LHCN-M2 (cell line): ENCODE data around the gene MND1. TPM values are rescaled to one million over a fixed set of nuclear protein-coding genes. Genes with fewer than 3 reads are reported as not detected.
"Not testable (repeated sequence)": the region's sequence is repeated elsewhere in the genome, so short reads cannot be mapped to it uniquely, and the experiment has no call there.

Experiments used
- DNase-seq: peaks from one replicate; pipeline ENCODE4 v3.0.0-alpha.2; 2012; ENCODE audit warnings: low read depth
- total RNA-seq: library from RNA; depleted of rRNA; stranded (reverse); fragments of >200 nt; gene quantifications from 2 replicates; pipeline ENCODE4 v1.2.3, GENCODE V29; 2014

Gene MND1
- total RNA-seq, 1 experiment from 2014 or later: 15.8 TPM

DNA sequence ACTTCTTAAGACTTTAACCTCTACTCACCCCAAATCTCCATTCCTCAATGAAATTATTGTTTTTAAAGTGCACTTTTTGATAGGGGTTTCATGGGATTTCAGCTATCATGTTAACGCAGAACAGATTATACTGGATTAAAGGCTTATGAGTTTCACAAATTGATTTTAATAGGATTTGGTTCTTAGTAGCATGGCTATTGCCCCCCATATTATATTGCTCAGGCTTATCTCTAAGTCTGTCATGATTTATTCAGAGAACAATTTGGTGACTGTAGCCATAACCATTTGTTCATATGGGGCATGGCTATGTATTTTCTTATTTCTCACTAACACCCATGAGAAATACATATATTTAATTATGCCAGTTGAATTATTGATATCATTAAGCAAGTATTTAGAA lies 57.0 kb downstream of the MND1 start:
- no peak for DNase-seq

DNA sequence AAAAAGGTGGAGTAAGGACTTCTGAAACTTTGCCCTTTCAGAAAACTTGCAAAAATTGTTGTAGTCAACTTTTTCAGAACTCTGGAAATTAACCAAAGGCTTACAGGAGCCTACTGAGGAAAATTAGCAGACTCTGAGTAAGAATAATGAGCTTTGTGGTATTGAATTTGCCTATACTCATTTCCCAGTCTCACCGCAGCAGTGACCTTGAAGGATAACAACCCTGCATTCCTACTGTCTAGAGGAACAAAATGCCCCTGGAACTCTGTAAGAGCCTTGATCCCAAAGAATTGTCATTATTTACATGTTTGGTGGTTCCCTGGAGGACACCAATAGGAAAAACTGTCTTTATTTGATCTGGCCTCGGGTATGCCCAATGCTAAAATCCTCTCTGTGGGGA lies 57.9 kb downstream of the MND1 start:
- DNase-seq: peak; percentile 32

DNA sequence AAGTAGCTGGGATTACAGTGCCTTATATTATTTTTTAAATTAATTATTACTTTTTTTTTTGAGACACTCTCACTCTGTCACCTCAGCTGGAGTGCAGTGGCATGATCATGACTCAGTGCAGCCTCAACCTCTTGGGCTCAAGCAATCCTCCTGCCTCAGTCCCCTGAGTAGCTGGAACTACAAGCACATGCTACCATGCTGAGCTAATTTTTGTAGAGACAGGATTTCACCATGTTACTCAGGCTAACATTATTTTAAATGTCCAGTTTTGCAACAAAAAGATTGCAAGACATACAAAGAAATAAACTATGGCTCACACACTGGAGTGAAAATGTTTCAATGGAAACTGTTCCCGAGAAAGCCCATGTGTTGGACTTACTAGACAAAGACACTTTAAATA lies 59.2 kb downstream of the MND1 start:
- DNase-seq: no peak

DNA sequence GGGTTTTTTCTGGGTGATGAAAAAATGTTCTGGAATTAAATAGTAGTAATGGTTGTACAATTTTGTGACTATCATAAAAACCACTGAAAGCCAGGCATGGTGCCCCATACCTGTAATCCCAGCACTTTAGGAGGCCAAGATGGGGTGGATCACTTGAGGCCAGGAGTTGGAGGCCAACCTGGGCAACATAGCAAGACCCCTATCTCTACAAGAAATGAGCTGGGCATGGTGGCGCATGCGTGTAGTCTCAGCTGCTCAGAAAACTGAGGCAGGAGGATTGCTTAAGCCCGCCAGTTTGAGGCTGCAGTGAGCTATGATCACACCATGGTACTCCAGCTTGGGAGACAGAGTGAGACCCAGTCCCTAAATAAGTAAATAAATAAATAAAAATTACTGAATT lies 63.4 kb downstream of the MND1 start:
- no peak for DNase-seq

DNA sequence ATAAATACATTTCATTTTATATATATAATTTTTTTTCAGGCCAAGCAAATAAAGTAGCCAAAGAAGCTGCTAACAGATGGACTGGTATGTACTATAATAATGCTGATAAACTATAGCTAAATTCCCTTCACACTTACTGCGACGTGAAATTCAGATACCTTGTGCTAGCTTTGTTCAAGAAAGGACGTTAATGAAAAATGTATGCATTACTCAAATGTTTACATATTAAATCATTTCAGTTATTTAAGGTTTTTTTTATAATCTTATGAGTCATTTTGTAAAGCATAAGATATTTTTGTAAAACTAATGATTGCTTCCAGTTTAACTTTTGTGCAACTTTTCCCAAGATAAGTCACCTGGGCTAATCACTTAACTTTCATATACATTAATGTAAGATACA lies 64.4 kb downstream of the MND1 start:
- DNase-seq: no peak

DNA sequence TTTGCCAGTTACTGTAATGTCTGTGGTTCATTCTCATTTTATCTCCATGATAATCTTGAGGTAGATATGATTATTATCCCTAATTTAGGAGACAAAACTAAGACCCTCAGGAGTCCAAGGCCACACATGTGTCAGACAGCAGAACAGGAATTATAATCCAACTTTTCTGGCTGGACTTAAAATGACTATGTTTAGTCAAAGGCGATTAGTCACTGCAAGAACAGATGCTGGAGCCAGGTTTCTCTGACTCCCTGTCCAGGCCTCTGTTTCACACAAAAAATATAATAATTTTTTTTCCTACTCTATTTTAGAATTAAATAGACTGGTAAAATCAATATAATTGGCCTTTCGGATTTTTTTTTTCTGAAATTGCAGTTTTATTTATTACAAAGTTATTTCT lies 64.9 kb downstream of the MND1 start:
- peak; percentile 79 for DNase-seq

DNA sequence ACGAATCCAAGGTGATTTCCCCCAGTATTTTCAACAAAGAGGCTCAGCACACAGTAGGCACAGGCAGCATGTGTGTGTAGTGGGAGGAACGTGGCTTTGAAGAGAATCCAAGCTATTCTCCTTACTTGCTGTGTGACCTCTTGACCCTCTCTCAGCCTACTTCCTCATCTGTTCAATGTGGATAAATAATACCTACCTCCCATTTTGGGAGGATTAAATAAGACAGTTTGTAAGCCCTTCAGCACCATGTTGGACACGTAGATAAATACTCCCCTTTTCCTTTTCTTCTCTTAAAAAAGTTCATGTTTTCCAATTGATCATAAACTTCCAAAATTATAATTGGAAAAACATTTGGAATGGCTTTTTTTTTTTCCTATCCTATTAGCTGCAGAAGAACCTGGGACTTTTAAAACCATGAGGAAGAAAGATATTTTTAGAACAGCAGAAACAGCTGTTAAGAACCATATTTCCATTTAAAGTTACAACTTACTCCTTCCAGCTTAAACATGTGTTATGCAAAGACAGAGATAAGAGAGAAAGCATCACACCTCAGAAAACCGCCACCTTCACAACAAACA lies 65.5 kb downstream of the MND1 start:
- peak; percentile 50 for DNase-seq

DNA sequence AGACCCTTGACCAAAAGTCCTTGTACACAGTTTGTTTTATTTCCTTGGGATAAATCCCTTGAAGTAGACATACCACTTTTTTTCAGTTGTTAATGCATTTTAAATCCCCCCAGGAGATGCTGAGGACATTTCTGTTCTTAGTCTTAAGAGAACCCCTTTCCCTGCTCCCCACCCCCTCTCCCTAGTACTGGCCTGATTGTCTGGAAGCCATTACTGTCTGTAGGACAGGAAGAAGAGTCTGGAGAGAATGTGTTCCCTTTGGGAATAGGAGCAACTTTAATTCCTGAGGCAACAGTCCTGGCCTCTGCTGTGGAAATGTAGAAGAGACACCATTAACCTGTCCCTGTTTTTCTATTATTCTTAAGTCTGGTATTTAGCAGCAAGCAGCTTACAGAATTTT lies 69.4 kb downstream of the MND1 start:
- DNase-seq: no peak

DNA sequence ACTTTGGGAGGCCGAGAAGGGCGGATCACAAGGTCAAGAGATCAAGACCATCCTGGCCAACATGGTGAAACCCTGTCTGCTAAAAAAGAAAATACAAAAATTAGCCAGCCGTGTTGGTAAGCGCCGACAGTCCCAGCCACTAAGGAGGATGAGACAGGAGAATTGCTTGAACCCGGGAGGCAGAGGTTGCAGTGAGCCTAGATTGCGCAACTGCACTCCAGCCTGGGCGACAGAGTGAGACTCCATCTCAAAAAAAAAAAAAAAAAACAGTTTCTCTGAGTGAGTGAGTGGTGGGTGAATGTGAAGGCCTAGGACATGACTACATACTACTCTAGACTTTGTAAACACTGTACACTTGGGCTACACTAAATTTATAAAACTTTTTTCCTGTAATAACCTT lies 72.0 kb downstream of the MND1 start:
- DNase-seq: not testable (repeated sequence)

DNA sequence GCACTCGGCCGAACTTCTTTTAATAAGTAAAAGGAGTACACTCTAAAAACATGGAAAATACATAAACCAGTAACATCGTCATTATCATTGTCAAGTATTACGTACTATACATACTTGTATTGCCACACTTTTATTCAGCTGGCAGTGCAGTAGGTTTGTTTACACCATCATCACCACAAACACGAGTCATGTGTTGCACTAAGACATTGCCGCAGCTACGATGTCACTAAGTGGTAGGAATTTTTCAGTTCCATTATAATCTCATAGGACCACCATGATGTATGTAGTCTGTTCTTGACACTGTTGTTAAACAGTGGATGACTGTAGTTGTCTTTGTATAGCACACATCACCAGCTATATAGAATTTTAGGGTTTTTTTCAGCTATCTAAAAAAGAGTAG lies 73.6 kb downstream of the MND1 start:
- peak; percentile 25 for DNase-seq

DNA sequence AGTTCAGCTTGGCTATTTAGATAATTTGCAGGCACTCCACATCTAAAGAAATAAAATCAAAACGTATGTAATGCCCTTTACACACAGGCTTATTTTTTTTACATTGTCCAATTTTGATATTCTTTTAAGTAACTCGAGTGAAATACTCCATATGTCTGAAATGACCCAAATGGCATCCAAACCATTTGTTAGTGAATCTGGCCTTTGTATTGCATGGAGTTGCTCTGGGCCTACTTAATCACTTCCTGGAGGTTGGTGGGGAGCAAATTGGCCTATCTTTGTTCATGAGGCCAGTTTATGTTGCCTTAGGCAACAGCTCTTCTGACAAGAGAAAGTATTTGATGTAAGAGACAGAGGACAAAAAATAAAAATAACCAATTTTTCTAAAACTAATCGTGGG lies 74.1 kb downstream of the MND1 start:
- DNase-seq: no peak

DNA sequence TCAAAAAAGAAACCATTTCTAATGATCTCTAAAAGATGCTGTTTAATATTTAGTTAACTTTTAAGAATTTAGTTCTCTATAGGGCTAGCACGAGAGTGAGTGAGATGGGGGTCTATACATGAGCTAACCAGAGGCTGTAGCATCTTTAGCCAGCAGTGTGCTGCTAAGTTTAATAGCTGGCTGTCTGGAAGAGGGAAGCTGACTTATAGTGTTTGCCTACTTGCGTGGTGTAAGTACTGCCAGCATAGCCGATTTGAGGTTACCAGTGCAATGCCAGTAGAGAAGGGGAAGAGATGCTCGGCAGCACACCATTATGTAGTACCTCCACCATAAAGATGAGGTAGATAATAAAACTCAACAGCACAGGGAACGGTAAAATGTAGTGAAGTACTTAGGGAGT lies 74.5 kb downstream of the MND1 start:
- DNase-seq: no peak

DNA sequence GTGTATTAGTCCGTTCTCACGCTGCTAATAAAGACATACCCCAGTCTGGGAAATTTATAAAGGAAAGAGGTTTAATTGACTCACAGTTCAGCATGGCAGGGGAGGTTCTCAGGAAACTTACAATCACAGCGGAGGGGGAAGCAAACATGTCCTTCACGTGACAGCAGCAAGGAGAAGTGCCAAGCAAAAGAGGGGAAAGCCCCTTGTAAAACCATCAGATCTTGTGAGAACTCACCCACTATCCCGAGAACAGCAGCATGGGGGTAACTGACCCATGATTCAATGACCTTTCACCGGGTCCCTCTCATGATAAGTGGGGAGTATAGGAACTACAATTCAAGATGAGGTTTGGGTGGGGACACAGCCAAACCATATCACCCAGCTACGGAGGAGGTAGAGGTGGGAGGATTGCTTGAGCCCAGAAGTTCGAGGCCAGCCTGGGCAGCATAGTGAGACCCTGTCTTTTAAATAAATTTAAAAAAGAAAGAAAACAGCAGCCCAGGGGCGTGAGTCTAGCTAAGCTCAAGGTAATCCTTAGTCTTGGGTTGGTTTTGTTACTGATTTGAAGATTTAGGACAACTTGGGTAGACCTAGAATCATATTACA lies 75.3 kb downstream of the MND1 start:
- DNase-seq: no peak

DNA sequence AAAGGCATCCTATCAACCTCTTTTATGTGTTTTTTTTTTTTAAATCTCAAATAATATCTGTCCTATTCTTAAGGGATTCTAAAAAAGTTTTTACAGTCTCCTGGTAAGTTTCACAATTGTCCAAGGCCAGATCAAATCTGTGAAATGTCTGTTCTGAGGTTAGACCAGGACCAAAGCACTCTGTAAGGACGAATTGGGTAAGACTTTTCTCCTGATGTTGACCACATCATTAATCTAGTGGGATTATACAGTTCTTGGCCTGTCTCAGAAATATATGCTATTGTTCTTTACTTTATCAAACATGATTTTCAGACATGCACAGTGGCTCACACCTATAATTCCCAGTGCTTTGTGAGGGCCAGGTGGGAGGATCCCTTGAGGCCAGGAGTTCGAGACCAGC lies 75.9 kb downstream of the MND1 start:
- DNase-seq: peak; percentile 19

DNA sequence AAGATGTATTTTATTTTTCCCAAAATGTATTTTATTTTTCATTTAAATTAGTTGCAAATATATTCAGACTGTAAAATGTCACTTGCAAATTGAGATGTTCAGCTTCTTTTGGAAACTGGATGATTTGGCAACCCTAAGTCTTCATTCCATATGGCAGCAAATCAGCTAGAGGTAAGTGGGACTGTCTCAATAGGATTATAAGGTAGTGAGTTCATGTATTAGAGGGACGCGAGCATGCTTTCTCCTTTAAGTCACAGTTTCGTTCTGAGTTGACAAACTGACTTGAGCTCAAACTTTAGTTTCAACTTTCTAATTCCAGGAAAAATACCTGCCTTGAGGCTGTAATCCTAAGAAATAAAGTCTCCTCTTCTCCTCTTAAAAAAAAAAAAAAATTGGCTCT lies 77.5 kb downstream of the MND1 start:
- no peak for DNase-seq

DNA sequence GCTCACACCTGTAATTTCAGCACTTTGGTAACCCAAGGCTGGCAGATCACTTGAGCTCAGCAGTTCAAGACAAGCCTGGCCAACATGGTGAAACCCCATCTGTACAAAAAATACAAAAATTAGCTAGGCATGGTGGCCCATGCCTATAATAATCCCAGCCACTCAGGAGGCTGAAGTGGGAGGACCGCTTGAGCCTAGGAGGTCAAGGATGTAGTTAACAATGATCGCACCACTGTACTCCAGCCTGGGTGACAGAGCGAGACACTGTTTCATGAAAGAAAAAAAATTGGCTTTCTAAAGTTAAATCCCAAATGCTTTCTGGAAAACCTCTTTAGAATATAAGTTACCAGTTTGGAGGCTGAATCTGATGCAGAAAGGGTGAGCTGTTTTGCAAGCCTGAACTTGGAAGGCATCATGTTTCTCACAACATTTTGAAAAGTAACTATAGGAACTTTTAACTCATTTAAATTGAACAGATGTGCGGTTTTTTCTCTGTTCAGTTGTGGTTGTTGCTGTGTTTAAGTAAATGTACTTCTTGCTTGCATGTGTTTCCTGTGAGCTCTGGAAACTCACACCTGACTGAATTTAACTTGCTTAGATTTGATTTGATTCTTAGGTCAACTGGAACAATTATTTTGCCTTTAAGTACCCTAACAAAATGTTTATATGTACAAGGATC lies 81.9 kb downstream of the MND1 start:
- no peak for DNase-seq

DNA sequence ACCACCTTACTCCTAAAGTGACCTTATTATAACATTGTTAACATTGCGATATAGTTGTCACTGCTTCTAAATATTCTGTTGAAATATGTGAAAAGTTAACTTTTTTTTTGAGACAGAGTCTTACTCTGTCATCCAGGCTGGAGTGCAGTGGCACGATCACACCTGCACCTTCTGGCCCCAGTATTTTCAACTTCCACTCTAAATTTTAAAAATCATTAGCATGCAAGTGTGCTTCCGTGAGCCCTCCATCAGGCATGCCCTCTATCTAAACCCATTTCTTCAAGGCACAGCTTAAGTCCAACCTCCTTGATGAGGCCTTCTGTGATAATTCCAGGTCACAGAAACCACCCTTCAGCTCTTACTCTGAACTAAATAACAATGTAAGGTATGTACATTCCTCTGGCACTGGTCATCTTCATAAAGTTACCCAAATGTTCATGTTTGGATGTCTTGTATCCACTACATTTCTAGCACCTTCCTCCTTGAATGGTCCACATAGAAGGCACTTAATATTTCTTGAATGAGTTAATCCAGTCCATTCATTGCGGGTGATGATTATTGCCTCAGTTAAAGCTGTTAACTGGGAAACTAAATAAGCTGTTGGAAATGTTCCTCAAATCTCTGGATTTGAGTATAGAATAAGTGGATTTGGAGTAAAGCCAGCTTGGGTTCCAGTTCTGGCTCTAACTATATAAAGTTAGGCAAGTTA lies 83.0 kb downstream of the MND1 start:
- DNase-seq: no peak

DNA sequence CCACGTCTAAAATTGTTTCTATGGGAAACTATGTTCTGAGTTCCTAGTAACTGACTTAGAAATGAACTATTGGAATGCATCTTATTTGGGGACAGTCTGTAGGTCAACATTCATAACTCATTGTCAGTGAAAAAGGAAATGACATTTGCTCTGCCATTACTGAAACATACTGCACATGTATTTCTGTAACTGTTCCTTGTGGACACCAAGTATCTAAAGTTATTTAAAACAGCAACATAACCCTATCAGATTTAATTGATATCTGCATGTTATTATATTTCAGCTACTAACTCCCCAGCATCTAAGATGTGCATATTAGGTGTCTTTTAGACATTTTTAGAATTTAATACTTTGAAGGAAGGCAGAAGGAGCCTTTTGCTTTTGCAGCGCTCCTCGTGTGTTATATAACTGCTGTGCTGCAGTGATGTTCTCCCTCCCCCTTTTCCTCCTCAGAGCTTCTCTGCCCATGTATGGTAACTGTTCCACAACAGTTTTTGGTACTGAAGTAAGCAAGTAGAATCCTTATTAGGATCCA lies 84.5 kb downstream of the MND1 start:
- no peak for DNase-seq

DNA sequence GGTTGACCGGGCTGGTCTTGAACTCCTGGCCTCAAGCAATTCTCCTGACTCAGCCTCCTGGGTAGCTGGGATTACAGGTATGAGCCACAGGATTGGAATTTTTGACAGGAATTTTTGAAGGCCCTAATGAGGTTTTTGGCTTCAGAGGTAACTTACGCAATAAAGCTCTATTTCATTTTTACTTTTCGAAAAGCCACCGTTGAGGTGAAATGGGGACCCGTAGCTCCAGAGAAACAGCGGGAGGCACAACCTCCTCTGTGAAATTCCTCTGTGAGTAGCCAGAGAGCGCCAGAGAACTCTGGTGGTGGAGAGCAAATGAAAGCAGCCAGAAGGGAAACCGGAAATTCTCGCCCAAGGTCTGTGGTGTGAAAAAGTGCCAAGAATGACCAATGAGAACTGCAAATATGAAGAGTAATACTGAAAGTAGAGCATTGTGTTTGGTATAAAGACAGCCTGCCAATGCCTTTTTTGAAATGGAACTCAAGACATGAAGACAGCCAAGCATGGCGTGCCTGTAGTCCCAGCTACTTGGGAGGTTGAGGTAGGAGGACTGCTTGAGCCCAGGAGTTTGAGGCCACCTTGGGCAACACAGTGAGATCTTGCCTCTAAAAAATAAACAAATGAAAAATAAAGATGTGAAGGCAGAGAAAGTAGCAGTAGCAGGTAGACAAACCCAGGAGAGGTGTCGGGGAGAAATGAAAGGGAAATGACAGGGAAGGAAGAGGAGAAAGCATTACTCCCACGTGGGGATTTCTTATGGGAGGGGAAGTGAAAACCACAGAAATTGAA lies 88.7 kb downstream of the MND1 start:
- DNase-seq: peak; percentile 79

DNA sequence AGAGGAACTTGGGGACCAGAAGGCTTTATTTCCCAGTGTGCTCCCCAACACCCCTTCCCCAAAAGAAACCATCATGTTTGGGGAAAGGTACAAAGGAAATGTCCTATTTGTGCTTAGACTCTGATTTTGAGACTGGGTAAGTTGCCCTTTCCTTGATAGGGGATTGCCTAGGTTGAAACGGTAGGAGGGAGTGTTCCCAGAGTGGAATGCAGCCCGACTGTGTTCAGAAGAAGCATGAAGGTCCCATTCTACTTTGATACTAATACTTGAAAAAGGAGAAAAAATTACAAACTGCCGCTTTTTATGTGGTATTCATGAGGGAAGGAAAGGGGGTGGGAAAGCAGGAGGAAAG lies 89.2 kb downstream of the MND1 start:
- DNase-seq: no peak

DNA sequence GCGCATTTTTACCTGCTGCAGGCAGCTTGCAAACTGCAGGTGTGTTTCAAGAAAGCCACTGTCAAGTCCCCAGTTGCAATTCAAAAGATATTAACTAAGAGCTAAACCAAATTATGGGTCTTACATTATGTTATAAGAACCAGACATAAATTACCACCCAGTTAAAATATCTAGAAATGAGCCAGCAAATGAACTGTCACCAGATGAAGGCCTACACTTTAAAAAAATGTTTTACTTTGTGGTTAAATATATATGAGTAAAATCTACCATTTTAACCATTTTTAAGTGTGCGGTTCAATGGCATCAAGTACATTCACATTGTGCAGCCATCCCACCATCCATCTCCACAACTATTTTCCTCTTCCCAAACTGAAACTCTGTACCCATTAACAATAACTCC lies 89.7 kb downstream of the MND1 start:
- DNase-seq: no peak
